H1 (cell line): ENCODE measurements around the gene ALLC. TPM values are rescaled to one million over a fixed set of nuclear protein-coding genes. Genes with fewer than 3 reads are reported as not detected.

Experiments
- CTCF ChIA-PET: fragments of 300-600 bp; sonication (Branson Sonifier 250); formaldehyde crosslinking; loops from one replicate; lab custom pipeline; 2021; ENCODE audit not compliant: partially characterized antibody; lab: Charles Lee
- POLR2A ChIA-PET: fragments of 300-600 bp; sonication (Branson Sonifier 250); formaldehyde crosslinking; loops from one replicate; lab custom pipeline; 2021; ENCODE audit warnings: inconsistent platforms; ENCODE audit not compliant: partially characterized antibody; lab: Charles Lee
- DNase-seq, 2 experiments: peaks; one replicate each; pipeline versions ENCODE4 v3.0.0 to v3.0.0-alpha.2; 2010 to 2022; ENCODE audit warnings: low spot score in 2 of 2, low read depth in 1 of 2, mixed read lengths in 1 of 2
- FAIRE-seq: peaks from 2 replicates; lab custom pipeline; 2011; peaks lifted over from hg19 to GRCh38; lab: Jason Lieb, UNC
- H2AFZ ChIP-seq: 2 replicates; pipeline ENCODE4 v1.8.1; 2012; ENCODE audit warnings: low read length, inconsistent platforms
- H2AK5ac ChIP-seq: 2 replicates; pipeline ENCODE4 v1.6.1; 2013; ENCODE audit warnings: low read depth, low read length
- H2BK120ac ChIP-seq: replicated peaks from 2 replicates; pipeline ENCODE3; 2013; ENCODE audit warnings: low read depth, low read length, inconsistent platforms
- H2BK12ac ChIP-seq: 2 replicates; pipeline ENCODE4 v1.6.1; 2013; ENCODE audit warnings: low read depth, low read length
- H2BK15ac ChIP-seq: 2 replicates; pipeline ENCODE4 v1.6.1; 2013; ENCODE audit warnings: low read length
- H2BK20ac ChIP-seq: 2 replicates; pipeline ENCODE4 v1.6.1; 2013; ENCODE audit warnings: low read length
- H2BK5ac ChIP-seq: 2 replicates; pipeline ENCODE4 v1.6.1; 2013; ENCODE audit warnings: low read depth, low read length
- H3K14ac ChIP-seq: 2 replicates; pipeline ENCODE4 v1.6.1; 2013; ENCODE audit warnings: inconsistent platforms; ENCODE audit not compliant: insufficient read length
- H3K18ac ChIP-seq: 2 replicates; pipeline ENCODE4 v1.6.1; 2013; ENCODE audit warnings: low read length; ENCODE audit errors: extremely low read depth
- H3K23ac ChIP-seq: 2 replicates; pipeline ENCODE4 v1.6.1; 2013; ENCODE audit warnings: inconsistent platforms; ENCODE audit not compliant: insufficient read length
- H3K23me2 ChIP-seq: 2 replicates; pipeline ENCODE4 v1.6.1; 2013; ENCODE audit warnings: low read depth, low read length
- H3K27ac ChIP-seq: 2 replicates; pipeline ENCODE4 v1.6.1; 2011; ENCODE audit warnings: low read depth, low read length, inconsistent platforms
- H3K27me3 ChIP-seq, 4 experiments: replicated peaks in 1 of 4; 1 replicate in 1 of 4; 2 replicates in 3 of 4; pipeline versions ENCODE4 v1.6.1 to v1.8.1; 2011 to 2013; ENCODE audit warnings: low read length in 3 of 4, mild to moderate bottlenecking in 3 of 4, inconsistent platforms in 2 of 4, mixed read lengths in 2 of 4, moderate library complexity in 1 of 4; ENCODE audit not compliant: control insufficient read depth in 3 of 4, insufficient read depth in 3 of 4; ENCODE audit errors: extremely low read depth in 1 of 4
- H3K36me3 ChIP-seq, 4 experiments: 2 replicates each; pipeline versions ENCODE4 v1.6.1 to v1.8.1; 2011 to 2013; ENCODE audit warnings: mild to moderate bottlenecking in 4 of 4, low read length in 3 of 4, moderate library complexity in 2 of 4, control low read depth in 1 of 4, inconsistent platforms in 1 of 4; ENCODE audit not compliant: insufficient read depth in 4 of 4, control insufficient read depth in 2 of 4
- H3K4ac ChIP-seq: replicated peaks from 2 replicates; pipeline ENCODE3; 2013; ENCODE audit warnings: low read length, low read depth, mixed read lengths, inconsistent platforms; ENCODE audit not compliant: insufficient read length
- H3K4me1 ChIP-seq, 4 experiments: replicated peaks in 1 of 4; 1 replicate in 1 of 4; 2 replicates in 3 of 4; pipeline versions ENCODE4 v1.6.1 to v1.8.1; 2011 to 2013; ENCODE audit warnings: low read length in 3 of 4, inconsistent platforms in 2 of 4, mixed read lengths in 1 of 4; ENCODE audit not compliant: insufficient read depth in 4 of 4, control insufficient read depth in 3 of 4
- H3K4me2 ChIP-seq, 2 experiments: 2 replicates each; pipeline versions ENCODE4 v1.6.1 to v1.8.1; 2011 to 2013; ENCODE audit warnings: low read depth in 2 of 2, low read length in 2 of 2, control low read depth in 1 of 2, inconsistent platforms in 1 of 2, mild to moderate bottlenecking in 1 of 2; ENCODE audit not compliant: insufficient read depth in 1 of 2
- H3K4me3 ChIP-seq, 4 experiments: fragments of 200-600, 300-600 bp in 1 of 4; sonication (generic), shearing (Covaris generic), sonication (Bioruptor Twin) in 1 of 4; 2 replicates each; pipeline versions ENCODE4 v1.5.1 to v1.8.1; 2011 to 2016; ENCODE audit warnings: low read length in 4 of 4, low read depth in 3 of 4, control low read depth in 2 of 4, inconsistent platforms in 2 of 4, mild to moderate bottlenecking in 2 of 4, mixed read lengths in 1 of 4, moderate library complexity in 1 of 4; ENCODE audit not compliant: insufficient read depth in 2 of 4; ENCODE audit errors: extremely low read depth in 1 of 4
- H3K56ac ChIP-seq: replicated peaks from 2 replicates; pipeline ENCODE3; 2013; ENCODE audit warnings: low read depth, mild to moderate bottlenecking, mixed read lengths, low read length, inconsistent platforms; ENCODE audit not compliant: insufficient read length
- H3K79me1 ChIP-seq: 2 replicates; pipeline ENCODE4 v1.6.1; 2013; ENCODE audit warnings: low read depth, low read length, control low read depth
- H3K79me2 ChIP-seq, 2 experiments: 2 replicates each; pipeline versions ENCODE4 v1.6.1 to v1.8.1; 2012 to 2013; ENCODE audit warnings: low read length in 2 of 2, mild to moderate bottlenecking in 2 of 2, inconsistent platforms in 1 of 2; ENCODE audit not compliant: insufficient read depth in 2 of 2, control insufficient read depth in 1 of 2
- H3K9ac ChIP-seq, 4 experiments: replicated peaks in 1 of 4; 1 replicate in 1 of 4; 2 replicates in 3 of 4; pipeline versions ENCODE4 v1.6.1 to v1.8.1; 2011 to 2013; ENCODE audit warnings: low read depth in 3 of 4, low read length in 3 of 4, control low read depth in 2 of 4, mild to moderate bottlenecking in 2 of 4, moderate library complexity in 2 of 4, inconsistent platforms in 1 of 4; ENCODE audit errors: extremely low read depth in 1 of 4
- H3K9me3 ChIP-seq, 2 experiments: 2 replicates each; pipeline versions ENCODE4 v1.6.1 to v1.8.1; 2012 to 2013; ENCODE audit warnings: mild to moderate bottlenecking in 2 of 2, moderate library complexity in 2 of 2, control low read depth in 1 of 2, inconsistent platforms in 1 of 2, low read depth in 1 of 2, low read length in 1 of 2, mixed read lengths in 1 of 2; ENCODE audit not compliant: insufficient read depth in 2 of 2
- H4K20me1 ChIP-seq, 2 experiments: replicated peaks in 1 of 2; 2 replicates each; pipeline versions ENCODE3 to v1.8.1; 2011 to 2013; ENCODE audit warnings: inconsistent platforms in 2 of 2, low read length in 2 of 2, mild to moderate bottlenecking in 1 of 2; ENCODE audit not compliant: insufficient read depth in 2 of 2, control insufficient read depth in 1 of 2
- H4K5ac ChIP-seq: 2 replicates; pipeline ENCODE4 v1.6.1; 2013; ENCODE audit warnings: low read length, low read depth, mixed read lengths, inconsistent platforms; ENCODE audit not compliant: insufficient read length
- H4K8ac ChIP-seq: 2 replicates; pipeline ENCODE4 v1.8.0; 2013; ENCODE audit warnings: mild to moderate bottlenecking, moderate library complexity, low read length, inconsistent platforms; ENCODE audit not compliant: insufficient read depth; ENCODE audit errors: extremely low read depth
- H4K91ac ChIP-seq: replicated peaks from 2 replicates; pipeline ENCODE3; 2013; ENCODE audit warnings: low read length, mixed read lengths, inconsistent platforms; ENCODE audit not compliant: insufficient read length
- ASH2L ChIP-seq: fragments of 200-600, 300-600 bp; sonication (generic); IDR thresholded peaks from one replicate; pipeline ENCODE4 v1.7.1; 2017; ENCODE audit warnings: low read length
- EZH2 ChIP-seq: fragments of 200-600 bp; sonication (generic); IDR thresholded peaks from 2 replicates; pipeline ENCODE4 v1.7.1; 2012; ENCODE audit warnings: low read depth, mild to moderate bottlenecking, moderate library complexity, low read length, inconsistent platforms; ENCODE audit not compliant: severe bottlenecking
- HDAC2 ChIP-seq, 2 experiments: fragments of 300-600 bp in 1 of 2; sonication (generic) in 1 of 2; IDR thresholded peaks; 2 replicates each; pipeline ENCODE4 v1.6.1; 2011 to 2012; ENCODE audit warnings: low read depth in 2 of 2, low read length in 2 of 2, mild to moderate bottlenecking in 2 of 2, moderate library complexity in 2 of 2, borderline replicate concordance in 1 of 2, inconsistent platforms in 1 of 2
- KDM5A ChIP-seq: fragments of 200-600 bp; IDR thresholded peaks from 2 replicates; pipeline ENCODE4 v1.7.1; 2012; ENCODE audit warnings: mild to moderate bottlenecking, low read length, inconsistent platforms, mixed read lengths
- POU5F1 ChIP-seq: IDR thresholded peaks from 2 replicates; pipeline ENCODE4 v1.6.1; 2011; ENCODE audit warnings: low read depth, mild to moderate bottlenecking, low read length, moderate library complexity
- RNF2 ChIP-seq: fragments of 200-900, 300-1000 bp; sonication (generic); IDR thresholded peaks from 2 replicates; pipeline ENCODE4 v1.7.1; 2016; ENCODE audit warnings: borderline replicate concordance, low read depth, mild to moderate bottlenecking, antibody characterized with exemption, low read length; ENCODE audit not compliant: poor library complexity, severe bottlenecking; ENCODE audit errors: missing control alignments
- SAP30 ChIP-seq: fragments of 300-600 bp; sonication (generic); IDR thresholded peaks from 2 replicates; pipeline ENCODE4 v1.7.1; 2012; ENCODE audit warnings: low read length, moderate library complexity, mild to moderate bottlenecking, inconsistent platforms; ENCODE audit not compliant: insufficient read depth, insufficient replicate concordance
- SIX5 ChIP-seq: IDR thresholded peaks from 2 replicates; pipeline ENCODE4 v1.6.1; 2011; ENCODE audit warnings: mild to moderate bottlenecking, low read depth, low read length
- SP2 ChIP-seq: IDR thresholded peaks from 2 replicates; pipeline ENCODE4 v1.6.1; 2012; ENCODE audit warnings: mild to moderate bottlenecking, low read length, inconsistent platforms
- SRF ChIP-seq: IDR thresholded peaks from 2 replicates; pipeline ENCODE4 v1.6.1; 2011; ENCODE audit warnings: mild to moderate bottlenecking, low read depth, low read length, moderate library complexity
- WGBS, 2 experiments: shearing (Covaris generic) in 1 of 2; methylation state at CpG; one replicate each; pipeline versions ENCODE4 v1.1.6 to v1.1.7; 2013 to 2015; ENCODE audit warnings: low lambda C conversion rate in 2 of 2, mixed read lengths in 2 of 2, inconsistent platforms in 1 of 2, low coverage in 1 of 2, missing lambda C conversion rate in 1 of 2; ENCODE audit not compliant: insufficient replicate concordance in 2 of 2, insufficient coverage in 1 of 2, insufficient read length in 1 of 2; ENCODE audit errors: extremely low coverage in 1 of 2, missing lambda C conversion rate in 1 of 2; 5-methylcytosine and 5-hydroxymethylcytosine counted together
- polyA plus RNA-seq, 7 experiments: library from polyadenylated mRNA; depleted of rRNA in 3 of 7; stranded (reverse) in 5 of 7; unstranded in 2 of 7; fragments of >200 nt in 5 of 7; fragments of 200-250 nt in 2 of 7; gene quantifications; 1 replicate in 5 of 7; 2 replicates in 1 of 7; 4 replicates in 1 of 7; pipeline versions ENCODE4 v1.2.1 to v1.2.3, GENCODE V29; 2011 to 2013; ENCODE audit warnings: missing spikeins in 2 of 7, mixed read lengths in 2 of 7
- total RNA-seq: library from RNA; stranded (reverse); fragmentation: NEBNext Ultra II Directional; extraction: Animal tissue kit (Norgen Biotek cat#: 25700); gene quantifications from 2 replicates; pipeline ENCODE4 v1.2.1, GENCODE V29; 2021
- TF ChIP-seq, protein P1 (sequence below), 3 experiments: IDR thresholded peaks; 1 replicate in 2 of 3; 2 replicates in 1 of 3; pipeline versions ENCODE4 v1.5.1 to v1.6.1; 2011; ENCODE audit warnings: low read length in 3 of 3, mild to moderate bottlenecking in 3 of 3, inconsistent platforms in 2 of 3, low read depth in 1 of 3, moderate library complexity in 1 of 3; ENCODE audit not compliant: insufficient read depth in 1 of 3; ENCODE audit errors: control extremely low read depth in 1 of 3

Gene ALLC
- total and polyA plus RNA-seq, 2 of the 8 experiments (the other 6 are each of a cell fraction or from before 2014, with no cell fraction given): not detected

DNA sequence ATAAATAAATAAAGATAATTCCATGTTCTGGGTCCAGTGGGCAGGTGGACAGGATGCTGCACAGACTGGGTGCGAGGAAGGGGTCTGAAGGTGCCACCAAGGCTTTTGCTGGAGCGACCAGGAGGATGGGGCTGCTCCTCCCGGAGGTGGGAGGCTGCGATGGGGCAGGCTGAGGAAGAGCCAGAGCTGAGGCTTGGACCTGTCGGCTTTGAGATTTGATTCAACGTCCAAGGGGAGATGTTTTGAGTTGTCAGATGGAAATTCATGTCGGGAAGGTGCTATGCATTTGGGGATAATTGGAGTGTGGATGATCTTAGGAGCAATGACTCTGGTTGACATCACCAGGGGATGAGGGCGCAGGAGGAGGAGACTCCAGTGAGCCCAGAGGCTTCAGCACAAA, 11.7 kb downstream of the ALLC start:
- Histone ChIP-seq H3K14ac (no peak overlapping the region), H3K4me1 (no peaks in the 10 kb centered on the region), H2AK5ac (no peak overlapping the region), H4K8ac (no peak overlapping the region), H3K4me2 (no peak overlapping the region), H2BK12ac (no peak overlapping the region), H3K79me2 (no peaks in the 10 kb centered on the region), H3K4ac (no peak overlapping the region), H3K23ac (no peak overlapping the region), H4K20me1 (no peaks in the 10 kb centered on the region), H3K56ac (no peak overlapping the region), H2AFZ (no peak overlapping the region), H4K91ac (no peak overlapping the region), H2BK5ac (no peak overlapping the region), H3K4me3 (no peak overlapping the region), H3K9me3 (no peaks in the 10 kb centered on the region), H3K18ac (no peak overlapping the region), H3K27me3 (no peaks in the 10 kb centered on the region), H3K27ac (no peak overlapping the region), H3K79me1 (no peaks in the 10 kb centered on the region), H2BK20ac (no peak overlapping the region), H3K36me3 (no peaks in the 10 kb centered on the region), H2BK15ac (no peak overlapping the region), H3K9ac (no peak overlapping the region), H3K23me2 (no peaks in the 10 kb centered on the region; the same call in 1 of the 2 replicates), H2BK120ac (no peak overlapping the region), H4K5ac (no peak overlapping the region)
- POLR2A ChIA-PET: no interaction called here
- CTCF ChIA-PET: interaction anchor here (0.7 to 1.0 kb wide), 3 partner anchors 16 to 46 kb away, joined by 3 read pairs; no protein-coding TSS in a partner anchor
- peak in 1 of 2 experiments; percentile 26 for DNase-seq
- FAIRE-seq: no peak
- 83% methylated on average over 8 of the region's 8 CpGs; no CpG with 5 or more reads in 1 of the 2 experiments for WGBS, 2 experiments
- TF ChIP-seq SP2 (no peak), POU5F1 (no peak), RNF2 (no peak), SRF (no peak), KDM5A (no peak), SAP30 (no peak), HDAC2 (IDR thresholded peaks at IDR 0.05; ENCODE audit: borderline replicate concordance in 1 of 2, low read depth in 2 of 2, low read length in 2 of 2) (no peak), SIX5 (no peak), EZH2 (no peak), ASH2L (no peak)
- TF ChIP-seq, protein P1, sequence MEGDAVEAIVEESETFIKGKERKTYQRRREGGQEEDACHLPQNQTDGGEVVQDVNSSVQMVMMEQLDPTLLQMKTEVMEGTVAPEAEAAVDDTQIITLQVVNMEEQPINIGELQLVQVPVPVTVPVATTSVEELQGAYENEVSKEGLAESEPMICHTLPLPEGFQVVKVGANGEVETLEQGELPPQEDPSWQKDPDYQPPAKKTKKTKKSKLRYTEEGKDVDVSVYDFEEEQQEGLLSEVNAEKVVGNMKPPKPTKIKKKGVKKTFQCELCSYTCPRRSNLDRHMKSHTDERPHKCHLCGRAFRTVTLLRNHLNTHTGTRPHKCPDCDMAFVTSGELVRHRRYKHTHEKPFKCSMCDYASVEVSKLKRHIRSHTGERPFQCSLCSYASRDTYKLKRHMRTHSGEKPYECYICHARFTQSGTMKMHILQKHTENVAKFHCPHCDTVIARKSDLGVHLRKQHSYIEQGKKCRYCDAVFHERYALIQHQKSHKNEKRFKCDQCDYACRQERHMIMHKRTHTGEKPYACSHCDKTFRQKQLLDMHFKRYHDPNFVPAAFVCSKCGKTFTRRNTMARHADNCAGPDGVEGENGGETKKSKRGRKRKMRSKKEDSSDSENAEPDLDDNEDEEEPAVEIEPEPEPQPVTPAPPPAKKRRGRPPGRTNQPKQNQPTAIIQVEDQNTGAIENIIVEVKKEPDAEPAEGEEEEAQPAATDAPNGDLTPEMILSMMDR (IDR thresholded peaks at IDR 0.05; ENCODE audit: control extremely low read depth in 1 of 3, insufficient read depth in 1 of 3, low read depth in 1 of 3, low read length in 3 of 3): no peak
